DOHH2 (cell line): ENCODE measurements around the gene OSBPL9.

ENCODE experiments used
- CTCF ChIP-seq: fragments of 200-600 bp; sonication (generic); IDR thresholded peaks from one replicate; pipeline ENCODE4 v1.5.1; 2014; ENCODE audit warnings: antibody characterized with exemption, mild to moderate bottlenecking, low read depth, low read length; ENCODE audit not compliant: poor library complexity, severe bottlenecking
- EZH2phosphoT487 ChIP-seq: fragments of 200-600 bp; sonication (generic); IDR thresholded peaks from 2 replicates; pipeline ENCODE4 v1.6.1; 2017; ENCODE audit warnings: borderline replicate concordance, mild to moderate bottlenecking, antibody characterized with exemption, low read length, moderate library complexity, mixed read lengths

GRCh38 chr1:51693419-51694155 lies 76.7 kb downstream of the OSBPL9 start:
- no peak for TF ChIP-seq CTCF
- TF ChIP-seq EZH2phosphoT487 = no peak
